EL (cell line): Measurements from ENCODE around the gene APOF.
"Not testable (repeated sequence)": the region's sequence is repeated elsewhere in the genome, so short reads cannot be mapped to it uniquely, and the experiment has no call there.

Experiments used
- DNase-seq: peaks from one replicate; pipeline ENCODE4 v3.0.0-alpha.2; 2016

APOF gene

DNA sequence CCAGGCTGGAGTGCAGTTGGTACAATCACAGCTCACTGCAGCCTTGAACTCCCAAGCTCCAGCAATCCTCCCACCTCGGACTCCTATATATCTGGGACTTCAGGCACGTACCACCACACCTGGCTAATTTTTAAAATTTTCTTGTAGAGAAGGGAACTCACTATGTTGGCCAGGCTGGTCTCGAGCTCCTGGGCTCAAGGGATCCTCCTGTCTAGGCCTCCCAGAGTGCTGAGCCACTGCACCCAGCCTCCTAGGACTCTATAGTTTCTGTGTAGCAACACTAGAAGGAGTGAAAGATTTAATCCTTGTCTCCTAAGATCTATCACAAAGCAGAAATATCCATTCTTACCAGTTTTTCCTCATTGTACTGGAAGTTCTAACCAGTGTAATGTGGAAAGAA is 4.3 kb upstream of the APOF start:
- no peak for DNase-seq

DNA sequence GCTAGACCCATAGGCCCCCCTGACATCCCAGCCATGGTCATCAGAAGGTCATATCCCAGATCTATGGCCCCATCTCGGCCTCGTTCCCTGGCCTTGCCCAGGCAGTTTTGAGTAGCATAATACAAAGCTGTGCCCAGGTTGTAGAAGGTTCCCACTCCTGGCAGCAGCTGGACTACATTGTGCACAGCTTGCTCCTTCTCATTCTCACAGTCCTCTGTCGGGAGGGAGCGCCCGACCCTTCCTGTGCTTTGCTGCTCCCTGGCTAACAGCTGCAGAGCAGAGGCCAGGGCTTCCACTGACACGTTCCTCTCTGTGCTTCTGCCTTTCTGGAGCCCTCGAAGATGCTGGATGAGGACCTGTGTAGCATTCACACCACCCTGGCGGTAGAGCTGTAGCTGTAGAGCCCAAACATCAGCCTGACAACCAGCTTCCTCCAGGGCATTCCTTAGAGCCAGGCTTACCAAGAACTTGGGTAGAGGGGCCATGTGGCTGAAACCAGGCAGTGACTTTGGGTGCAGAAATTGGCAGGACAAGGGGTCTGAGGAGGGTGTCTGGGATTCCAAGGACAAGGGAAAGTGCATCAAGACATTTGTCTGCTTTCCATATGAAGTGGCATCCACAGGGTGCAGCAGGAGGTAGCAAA is 1.0 kb downstream of the APOF start:
- DNase-seq, result no peak

DNA sequence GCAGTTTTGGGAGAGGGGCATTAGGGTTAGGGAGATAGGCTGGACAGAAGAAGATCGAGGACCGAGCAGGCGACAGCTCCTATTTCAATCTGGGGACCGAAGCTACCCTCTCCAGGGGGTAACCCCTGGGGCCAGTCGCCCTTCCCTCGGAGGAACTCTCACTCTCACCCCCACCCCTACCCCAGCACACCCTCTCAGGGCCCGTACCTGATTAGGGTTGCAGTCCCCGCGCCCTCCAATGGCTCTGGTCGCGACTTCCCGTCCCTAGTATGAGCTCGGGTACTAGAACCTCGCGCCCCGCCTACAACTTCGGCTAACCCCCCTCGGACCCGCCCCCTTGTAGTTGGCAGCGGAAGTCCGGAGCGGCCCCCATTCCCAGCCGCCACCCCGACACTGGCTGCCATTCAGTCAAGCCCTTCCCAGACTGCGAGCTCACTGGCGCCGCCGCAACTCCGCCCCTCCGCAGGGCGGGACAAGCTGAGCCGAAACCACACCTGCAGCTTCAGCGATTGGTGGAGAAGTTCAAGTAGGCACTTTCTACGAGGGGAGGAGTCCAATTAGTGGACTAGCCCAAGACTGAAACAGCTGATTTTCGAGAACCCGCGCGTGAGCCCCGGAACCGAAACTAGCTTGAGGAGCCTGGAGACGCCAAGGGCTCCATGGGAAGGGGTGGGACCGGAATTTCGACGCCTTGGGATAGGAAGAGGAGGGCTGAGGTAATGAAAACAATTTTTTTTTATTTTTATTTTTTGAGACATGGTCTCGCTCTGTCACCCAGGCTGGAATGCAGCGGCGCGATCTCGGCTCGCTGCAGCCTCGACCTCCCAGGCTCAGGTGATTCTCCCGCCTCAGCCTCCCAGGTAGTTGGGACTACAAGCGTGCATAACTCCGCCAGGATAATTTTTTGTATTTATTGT is 2.5 kb downstream of the APOF start, which contains the start of gene STAT2:
Gene STAT2, minus strand, starts transcription at position 257 of the 917 bp plus-strand sequence. CDS start 3,536 bp downstream, outside the sequence.
- peak; percentile 100 for DNase-seq

DNA sequence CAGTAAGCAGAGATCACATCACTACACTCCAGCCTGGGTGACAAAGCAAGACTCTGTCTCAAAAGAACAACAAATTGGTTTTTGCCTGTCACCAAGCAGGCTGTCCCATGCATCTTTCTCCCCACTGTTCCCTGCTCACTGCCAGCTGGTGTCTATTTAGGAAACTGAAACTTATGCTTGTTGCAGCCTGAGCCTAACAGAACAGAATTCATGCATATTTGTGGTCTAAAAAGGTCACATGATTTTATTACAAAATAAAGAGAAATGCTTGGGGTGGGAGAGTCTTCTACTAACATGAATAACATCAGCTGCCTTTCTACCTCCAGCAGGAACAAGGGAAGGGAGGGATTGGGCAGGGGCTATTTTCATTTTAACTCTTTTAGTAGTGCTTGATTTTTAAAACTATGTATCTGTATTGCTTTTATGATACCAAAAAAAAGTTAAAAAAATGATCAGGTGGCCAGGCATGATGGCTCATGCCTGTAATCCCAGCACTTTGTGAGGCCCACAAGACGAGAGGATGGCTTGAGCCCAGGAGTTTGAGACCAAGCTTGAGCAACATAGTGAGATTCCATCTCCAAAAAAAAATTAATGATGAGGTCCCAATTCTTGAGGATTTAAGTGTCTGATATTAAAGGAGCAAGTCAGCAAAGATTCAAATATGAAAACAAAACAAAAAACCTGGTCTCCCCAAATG is 3.7 kb downstream of the APOF start:
- DNase-seq, result peak; percentile 84

DNA sequence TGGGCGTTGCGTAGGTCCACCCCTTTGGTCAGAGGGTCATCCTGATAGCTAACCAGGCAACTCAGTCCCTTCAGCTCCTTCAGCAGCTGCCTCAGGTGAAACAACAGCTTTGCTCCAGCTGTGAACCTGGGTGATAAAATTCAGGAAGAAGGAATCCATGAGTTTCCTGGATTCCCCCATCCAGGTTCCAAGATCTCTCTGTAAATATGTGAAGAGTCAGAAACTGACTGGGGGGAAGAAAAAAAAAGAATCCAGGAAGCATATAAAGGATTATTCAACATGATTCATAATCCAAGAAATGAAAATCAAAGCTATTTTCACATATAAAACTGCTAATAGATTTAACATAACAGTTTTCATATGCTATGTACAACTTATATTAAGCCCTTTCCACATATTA is 11.3 kb downstream of the APOF start:
- DNase-seq, result no peak

DNA sequence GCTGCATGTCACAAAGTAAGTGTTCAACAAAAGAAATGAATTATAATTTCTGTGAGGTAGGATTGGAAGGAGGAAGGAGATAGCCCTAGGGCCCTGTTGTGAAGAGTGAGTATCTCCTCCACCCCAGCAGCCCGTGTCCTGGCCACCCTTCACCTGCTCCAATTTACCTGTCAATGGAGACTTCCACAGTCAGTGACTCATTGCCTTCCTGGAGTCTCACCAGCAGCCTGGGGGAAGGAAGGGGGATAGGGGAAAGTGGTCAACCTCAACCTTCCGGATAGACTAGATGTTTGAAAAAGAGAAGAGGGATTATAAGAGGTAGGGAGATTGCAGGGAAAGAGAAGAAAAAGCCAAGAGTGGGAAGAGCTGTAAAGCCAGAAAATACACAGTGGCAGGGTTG is 12.0 kb downstream of the APOF start:
- DNase-seq, result no peak

DNA sequence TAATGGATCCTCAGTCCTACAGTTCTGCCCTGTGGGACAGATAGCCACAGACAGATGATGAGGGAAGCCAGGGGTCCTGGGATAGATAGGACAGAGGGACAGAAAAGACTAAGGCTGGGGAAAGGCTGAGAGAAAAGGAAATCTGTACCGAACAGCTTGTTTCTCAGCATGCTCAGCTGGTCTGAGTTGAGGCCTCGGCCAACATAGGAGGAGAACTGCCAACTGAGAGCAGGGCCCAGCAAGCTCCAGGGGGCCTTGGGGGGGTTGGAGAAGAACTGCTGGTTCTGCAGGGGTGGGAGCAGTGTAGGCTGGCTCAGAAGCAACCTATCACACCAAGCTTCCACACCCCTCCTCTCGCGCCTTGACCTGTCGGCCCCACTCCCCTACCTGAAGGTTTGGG is 13.9 kb downstream of the APOF start:
- DNase-seq, result no peak

DNA sequence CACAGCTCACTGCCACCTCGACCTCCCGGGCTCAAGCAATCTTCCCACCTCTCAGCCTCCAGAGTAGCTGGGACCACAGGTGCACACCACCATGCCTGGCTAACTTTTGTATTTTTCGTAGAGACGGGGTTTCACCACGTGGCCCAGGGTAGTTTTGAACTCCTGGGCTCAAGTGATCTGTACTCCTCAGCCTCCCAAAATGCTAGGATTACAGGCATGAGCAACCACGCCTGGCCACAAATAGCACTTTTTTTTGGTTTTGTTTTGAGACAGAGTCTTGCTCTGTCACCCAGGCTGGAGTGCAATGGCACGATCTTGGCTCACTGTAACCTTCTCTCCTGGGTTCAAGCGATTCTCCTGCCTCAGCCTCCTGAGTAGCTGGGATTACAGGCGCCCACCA is 15.4 kb downstream of the APOF start:
- not testable (repeated sequence) for DNase-seq

DNA sequence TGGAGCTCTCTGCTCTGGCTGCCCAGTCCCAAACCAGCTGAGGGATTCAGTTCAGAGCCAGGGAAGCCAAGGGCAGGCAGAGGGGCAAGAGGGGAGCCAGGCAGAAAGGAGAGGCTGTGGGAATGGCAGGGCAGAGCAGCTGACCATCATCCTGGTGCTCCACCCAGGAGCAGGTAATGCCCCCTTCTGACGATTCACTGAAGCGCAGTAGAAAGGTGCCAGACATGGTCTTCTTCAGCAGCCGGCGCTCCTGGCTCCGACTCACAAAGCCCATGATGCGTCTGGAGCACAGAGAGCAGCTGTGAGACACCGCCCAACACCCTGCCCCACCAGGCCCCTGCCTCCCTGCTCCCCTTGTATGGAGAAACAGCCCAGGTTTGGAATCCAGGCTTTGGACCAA is 16.0 kb downstream of the APOF start:
- DNase-seq, result no peak

DNA sequence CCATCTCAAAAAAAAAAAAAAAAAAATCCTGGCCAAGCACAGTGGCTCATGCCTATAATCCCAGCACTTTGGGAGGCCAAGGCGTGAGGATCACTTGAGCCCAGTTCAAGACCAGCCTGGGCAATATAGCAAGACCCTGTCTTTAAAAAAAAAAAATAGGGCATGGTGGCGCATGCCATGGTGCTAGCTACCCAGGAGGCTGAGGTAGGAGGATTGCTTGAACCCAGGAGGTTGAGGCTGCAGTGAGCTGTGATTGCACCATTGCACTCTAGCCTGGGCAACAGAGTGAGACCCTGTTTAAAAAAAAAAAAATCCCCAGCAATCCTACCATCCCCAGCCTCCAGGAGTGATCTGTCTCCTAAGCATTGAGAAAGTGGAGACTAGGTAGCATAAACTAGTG is 20.4 kb downstream of the APOF start:
- not testable (repeated sequence) for DNase-seq

DNA sequence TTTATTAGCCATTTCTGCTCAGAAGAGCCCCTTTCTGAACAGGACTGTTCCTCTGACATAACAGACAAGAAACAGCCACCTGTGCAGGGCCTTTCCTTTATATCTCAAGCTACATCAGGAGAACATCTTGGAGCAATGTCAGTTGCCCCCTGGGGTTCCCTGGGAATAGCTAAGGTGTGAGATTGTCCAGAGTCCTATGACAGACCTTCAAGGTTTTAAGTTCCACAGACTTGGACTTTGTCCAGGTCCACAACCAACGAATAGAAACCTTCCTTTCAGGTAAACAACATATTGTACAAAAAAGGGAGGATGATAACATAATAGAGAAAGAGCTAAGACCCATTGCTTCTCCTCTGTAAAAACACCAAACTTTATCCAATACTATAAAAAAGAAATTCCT is 21.0 kb downstream of the APOF start:
- no peak for DNase-seq

DNA sequence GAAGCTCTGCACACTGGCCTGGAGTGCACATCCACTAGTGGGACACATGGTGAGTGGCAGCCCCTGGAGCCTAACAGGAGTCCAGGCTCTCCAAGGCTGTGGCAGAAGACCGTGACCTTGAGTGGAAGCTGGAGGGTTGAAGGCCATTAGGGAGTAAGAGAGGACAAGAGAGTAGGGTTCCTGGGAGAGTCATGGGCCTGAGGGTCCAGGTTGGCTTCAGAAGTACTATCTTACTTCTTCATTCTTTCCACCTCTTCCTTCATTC is 23.6 kb downstream of the APOF start:
- no peak for DNase-seq

DNA sequence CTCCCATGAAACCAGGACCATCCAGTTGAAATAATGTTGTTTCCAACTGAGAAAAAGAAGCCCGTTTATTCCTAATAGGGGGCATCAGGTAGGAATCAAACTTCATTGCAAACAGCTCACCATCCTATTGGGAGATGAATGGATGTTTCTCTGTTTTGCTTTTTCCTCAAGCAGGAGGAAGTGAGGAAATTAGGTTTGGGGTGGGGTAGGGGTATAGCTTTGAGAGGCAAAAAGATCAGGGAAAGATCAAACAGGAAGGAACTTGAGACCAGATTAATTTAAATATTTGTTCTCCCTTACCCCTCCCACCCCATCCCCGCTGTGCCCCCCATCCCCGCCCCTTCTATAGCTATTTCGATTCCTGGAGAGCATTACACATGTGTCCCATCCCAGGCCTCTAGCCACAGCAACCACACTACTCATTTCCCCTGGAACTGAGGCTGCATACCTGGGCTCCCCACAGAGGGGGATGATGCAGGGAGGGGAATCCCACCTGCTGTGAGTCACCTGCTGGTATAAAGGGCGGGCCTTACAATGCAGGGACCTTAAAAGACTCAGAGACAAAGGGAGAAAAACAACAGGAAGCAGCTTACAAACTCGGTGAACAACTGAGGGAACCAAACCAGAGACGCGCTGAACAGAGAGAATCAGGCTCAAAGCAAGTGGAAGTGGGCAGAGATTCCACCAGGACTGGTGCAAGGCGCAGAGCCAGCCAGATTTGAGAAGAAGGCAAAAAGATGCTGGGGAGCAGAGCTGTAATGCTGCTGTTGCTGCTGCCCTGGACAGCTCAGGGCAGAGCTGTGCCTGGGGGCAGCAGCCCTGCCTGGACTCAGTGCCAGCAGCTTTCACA is 24.1 kb downstream of the APOF start, which contains the start of gene IL23A:
Gene IL23A, plus strand, starts transcription at position 577 of the 850 bp plus-strand sequence. Its CDS starts 161 bp downstream, at position 738.
- peak; percentile 31 for DNase-seq

DNA sequence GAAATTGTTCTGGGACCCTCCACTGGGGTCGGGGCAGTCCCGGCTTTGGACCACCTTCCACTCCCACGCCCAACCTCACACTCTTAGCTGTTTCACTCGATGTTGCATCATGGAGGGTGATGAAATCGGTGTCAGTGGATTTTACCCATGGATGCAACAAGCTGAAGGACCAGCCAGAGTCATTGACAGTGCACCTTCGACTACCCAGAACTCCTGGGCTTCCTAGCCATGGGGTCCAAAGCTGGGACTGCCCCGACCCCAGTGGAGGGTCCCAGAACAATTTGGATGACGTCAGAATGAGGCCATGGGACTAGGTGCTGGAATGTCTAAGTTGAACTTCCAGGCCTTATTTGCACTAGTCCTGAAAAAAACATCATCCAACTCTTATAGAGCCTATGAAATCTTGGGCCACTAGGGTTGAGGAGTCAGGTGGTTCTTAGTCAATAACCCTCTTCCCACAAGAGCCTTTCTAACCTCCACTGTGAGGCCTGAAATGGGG is 24.9 kb downstream of the APOF start:
- no peak for DNase-seq

DNA sequence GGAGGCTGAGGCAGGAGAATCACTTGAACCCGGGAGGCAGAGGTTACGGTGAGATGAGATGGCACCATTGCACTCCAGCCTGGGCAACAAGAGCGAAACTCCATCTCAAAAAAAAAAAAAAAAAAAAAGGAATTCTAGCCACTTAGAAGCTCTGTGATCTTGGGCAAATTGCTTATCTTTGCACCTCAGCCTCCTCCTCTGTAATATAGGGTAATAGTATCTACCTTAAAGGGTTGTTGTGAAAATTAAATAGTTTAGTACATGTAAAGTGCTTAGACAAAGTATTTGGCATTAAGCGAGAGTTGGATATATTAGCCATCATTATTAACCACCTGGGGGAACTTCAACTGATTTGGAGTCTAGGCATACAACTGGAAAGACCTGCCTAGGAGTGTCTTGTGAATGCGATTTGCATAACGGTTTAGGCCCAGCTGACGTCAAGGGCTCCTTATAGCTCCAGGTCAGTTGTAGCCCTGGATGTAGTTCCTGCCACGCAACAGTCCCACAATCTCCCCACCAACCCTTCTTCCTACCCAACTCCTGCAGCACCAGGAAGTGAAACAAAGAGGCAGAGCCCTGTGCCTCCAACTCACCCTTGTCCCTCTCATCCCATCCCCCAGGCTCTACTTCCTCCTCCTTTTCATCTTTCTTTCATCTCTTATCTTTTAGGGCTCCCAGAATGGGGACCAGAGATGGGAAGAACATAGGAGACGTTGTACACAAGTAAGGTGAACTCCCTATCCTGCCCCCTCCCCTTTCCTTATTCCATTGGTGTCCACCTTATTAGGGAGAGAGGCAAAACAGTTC is 26.1 kb downstream of the APOF start:
- no peak for DNase-seq

DNA sequence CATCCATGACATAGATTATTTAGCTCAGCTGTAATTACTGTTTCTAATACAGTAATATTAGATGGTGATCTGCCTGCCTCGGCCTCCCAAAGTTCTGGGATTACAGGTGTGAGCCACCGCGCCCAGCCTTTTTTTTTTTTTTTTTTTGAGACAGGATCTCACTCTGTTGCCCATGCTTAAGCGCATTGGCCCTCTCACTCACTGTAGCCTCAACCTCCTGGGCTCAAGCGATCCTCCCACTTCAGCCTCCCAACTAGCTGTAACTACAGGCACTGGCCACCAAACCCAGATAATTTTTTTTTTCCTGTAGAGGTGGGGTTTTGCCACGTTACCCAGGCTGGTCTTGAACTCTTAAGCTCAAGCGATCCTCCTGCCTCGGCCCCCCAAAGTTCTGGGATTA is 27.1 kb downstream of the APOF start:
- not testable (repeated sequence) for DNase-seq

DNA sequence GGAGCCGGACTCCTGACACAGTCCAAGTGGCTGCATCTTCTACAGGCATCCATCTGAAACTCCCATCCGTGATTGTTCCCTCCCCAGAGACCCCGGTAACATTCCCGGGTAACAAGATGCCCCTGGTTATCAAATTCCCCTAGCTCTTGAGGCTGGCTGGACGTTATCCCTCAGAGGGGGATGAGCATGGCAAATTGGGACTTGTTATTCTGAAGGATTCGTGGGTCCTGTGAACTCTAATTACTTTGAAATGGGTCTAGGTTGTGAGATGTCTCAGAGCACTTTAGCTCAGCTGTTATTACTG is 28.2 kb downstream of the APOF start:
- no peak for DNase-seq

DNA sequence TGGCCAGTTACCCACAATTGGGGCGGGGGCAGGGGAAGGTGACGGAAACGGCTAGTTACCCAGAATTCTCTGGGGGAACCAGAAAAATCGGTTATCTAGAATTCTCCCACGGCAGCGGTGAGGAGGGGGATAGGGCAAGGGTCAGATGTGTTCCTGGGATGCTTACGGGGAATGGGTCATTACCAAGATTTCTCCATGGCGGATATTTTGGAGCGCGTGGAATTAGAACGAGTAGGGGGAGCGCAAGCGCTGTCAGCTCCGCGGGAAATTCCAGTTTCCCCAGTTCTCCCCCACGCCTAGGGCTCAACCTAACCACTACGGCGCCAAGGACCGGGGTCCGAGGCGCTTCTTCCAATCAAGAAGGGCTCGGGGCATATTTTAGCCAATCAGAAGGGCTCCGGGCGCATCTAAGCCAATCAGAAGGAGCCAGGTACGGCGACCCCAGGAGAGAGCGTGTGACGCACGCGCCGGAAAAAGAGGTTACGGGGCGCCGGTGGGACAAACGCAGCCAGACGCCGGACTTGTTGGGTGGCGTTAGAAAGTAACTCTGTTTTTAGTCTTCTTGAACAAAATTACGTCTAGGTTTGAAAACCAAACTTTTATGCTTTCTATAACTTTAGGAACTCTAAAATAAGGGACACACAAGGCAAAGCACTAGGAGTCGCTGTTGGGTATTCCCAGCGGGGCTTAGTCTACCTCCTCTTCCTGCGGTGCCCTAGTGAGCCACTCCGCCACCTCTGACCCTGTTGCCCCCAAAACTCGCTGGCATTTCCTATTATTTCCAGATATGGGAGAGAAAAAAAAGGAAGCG is 28.8 kb downstream of the APOF start, which contains the start of gene PAN2:
Gene PAN2, minus strand, starts transcription at position 322 of the 811 bp plus-strand sequence. CDS start 906 bp downstream, outside the sequence.
- DNase-seq, result peak; percentile 99

DNA sequence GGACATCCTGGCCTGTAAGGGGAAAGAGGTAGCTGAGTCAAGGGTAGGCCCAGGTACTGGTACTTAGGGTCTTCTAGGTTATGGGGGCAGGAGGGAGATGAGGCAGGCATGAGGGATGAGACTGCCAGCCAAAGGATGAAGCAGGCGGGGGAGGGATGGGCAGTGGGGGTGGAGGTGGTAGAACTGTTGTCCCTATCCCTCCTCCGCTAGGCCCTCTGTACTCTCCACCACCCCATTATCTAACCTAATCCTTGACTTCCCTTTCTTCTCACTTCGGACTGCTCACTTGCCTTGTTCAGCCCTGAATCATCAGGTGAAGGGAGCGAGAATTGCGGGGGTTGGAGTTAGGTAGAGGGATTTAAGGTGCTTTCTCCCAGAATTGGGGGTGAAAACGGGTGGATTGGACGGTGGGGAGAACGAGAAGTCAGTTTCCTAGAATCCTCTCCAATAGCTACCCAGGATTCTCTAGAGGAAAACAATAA is 29.4 kb downstream of the APOF start:
- DNase-seq, result no peak

DNA sequence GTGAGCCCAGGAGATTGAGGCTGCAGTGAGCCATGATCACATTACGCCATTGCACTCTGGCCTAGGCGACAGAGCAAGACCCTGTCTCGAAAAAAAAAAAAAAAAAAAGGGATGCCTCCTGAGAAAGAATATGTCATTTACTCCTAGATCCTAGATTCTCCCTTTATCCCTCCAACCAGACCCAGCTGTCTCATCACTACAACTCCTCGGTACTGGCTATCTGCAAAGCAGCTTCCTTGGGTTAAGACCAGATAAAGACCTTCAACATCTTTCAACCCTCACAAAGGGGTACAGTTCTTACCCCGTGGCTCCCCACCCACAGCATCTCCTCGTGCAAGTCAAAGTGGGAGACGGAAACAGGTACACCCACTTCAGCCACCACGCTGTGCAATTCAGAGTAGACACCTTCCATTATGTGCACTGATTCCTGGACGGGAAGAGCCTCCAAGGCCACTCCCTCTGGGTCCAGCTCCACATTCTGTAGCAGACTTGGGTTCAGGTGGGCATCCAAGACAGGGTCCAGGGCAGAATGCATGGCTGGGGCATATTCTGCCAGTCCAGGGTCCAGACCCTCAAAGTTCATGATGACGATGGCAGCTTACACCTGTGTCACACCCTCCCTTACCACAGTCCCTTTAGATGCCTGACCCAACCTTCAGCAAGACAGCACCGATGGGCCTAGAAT is 30.0 kb downstream of the APOF start:
- no peak for DNase-seq
